Naive thymus-derived CD8-positive, alpha-beta T cell (primary cell): ENCODE measurements around the gene PRKG1. TPM values are rescaled to one million over a fixed set of nuclear protein-coding genes. Genes with fewer than 3 reads are reported as not detected.
"Not testable (repeated sequence)": the region's sequence is repeated elsewhere in the genome, so short reads cannot be mapped to it uniquely, and the experiment has no call there.

ENCODE experiments used
- ATAC-seq, 2 donors: fragments of 150-1000 bp; cut with Tn5 transposase in 1 of 2; sonication (Bioruptor Pico), chemical (Tn5 transposase) in 1 of 2; 1 replicate in 1 of 2; 2 replicates in 1 of 2; pipeline ENCODE4 v1.10.0; 2021; ENCODE audit warnings: mild to moderate bottlenecking in 2 of 2, moderate library complexity in 2 of 2
- POLR2A ChIA-PET: fragments of 350-600 bp; sonication (Branson Sonifier 250); formaldehyde crosslinking; loops from one replicate; lab custom pipeline; 2021; ENCODE audit warnings: antibody characterized with exemption; lab: Charles Lee
- DNase-seq, 10 donors: peaks; one replicate each; pipeline versions ENCODE4 v3.0.0 to v3.0.0-alpha.2; 2020 to 2022
- H3K27ac Mint-ChIP-seq, 10 donors: one replicate each; pipeline ENCODE4 v1.8.0; 2020 to 2022; ENCODE audit warnings: mild to moderate bottlenecking in 10 of 10, mixed read lengths in 10 of 10, moderate library complexity in 4 of 10, inconsistent platforms in 1 of 10
- H3K27me3 Mint-ChIP-seq, 5 donors: one replicate each; pipeline ENCODE4 v1.8.0; 2021 to 2022; ENCODE audit warnings: mixed read lengths in 5 of 5
- H3K36me3 Mint-ChIP-seq, 3 donors: one replicate each; pipeline ENCODE4 v1.8.0; 2020 to 2022; ENCODE audit warnings: mixed read lengths in 3 of 3, mild to moderate bottlenecking in 2 of 3, inconsistent platforms in 1 of 3
- H3K4me1 Mint-ChIP-seq, 4 donors: one replicate each; pipeline ENCODE4 v1.8.0; 2021 to 2022; ENCODE audit warnings: mixed read lengths in 4 of 4
- H3K4me3 Mint-ChIP-seq, 10 donors: one replicate each; pipeline ENCODE4 v1.8.0; 2020 to 2022; ENCODE audit warnings: mild to moderate bottlenecking in 10 of 10, mixed read lengths in 10 of 10, moderate library complexity in 6 of 10, inconsistent platforms in 1 of 10
- H3K9me3 Mint-ChIP-seq, 9 donors: one replicate each; pipeline ENCODE4 v1.8.0; 2020 to 2022; ENCODE audit warnings: mixed read lengths in 9 of 9, mild to moderate bottlenecking in 3 of 9, inconsistent platforms in 1 of 9, moderate library complexity in 1 of 9
- polyA plus RNA-seq, 3 donors: library from polyadenylated mRNA; unstranded; fragments of 300-500 nt; fragmentation: Illumina TruSeq; gene quantifications; one replicate each; pipeline ENCODE4 v1.2.3, GENCODE V29; 2021
- total RNA-seq, 8 experiments: library from RNA in 2 of 8; stranded (reverse) in 2 of 8; gene quantifications; one replicate each; pipeline ENCODE4 v1.2.3 and lab custom pipeline; 2021 to 2026

Gene PRKG1
- total and polyA plus RNA-seq, 5 experiments from 2014 or later: not detected

DNA sequence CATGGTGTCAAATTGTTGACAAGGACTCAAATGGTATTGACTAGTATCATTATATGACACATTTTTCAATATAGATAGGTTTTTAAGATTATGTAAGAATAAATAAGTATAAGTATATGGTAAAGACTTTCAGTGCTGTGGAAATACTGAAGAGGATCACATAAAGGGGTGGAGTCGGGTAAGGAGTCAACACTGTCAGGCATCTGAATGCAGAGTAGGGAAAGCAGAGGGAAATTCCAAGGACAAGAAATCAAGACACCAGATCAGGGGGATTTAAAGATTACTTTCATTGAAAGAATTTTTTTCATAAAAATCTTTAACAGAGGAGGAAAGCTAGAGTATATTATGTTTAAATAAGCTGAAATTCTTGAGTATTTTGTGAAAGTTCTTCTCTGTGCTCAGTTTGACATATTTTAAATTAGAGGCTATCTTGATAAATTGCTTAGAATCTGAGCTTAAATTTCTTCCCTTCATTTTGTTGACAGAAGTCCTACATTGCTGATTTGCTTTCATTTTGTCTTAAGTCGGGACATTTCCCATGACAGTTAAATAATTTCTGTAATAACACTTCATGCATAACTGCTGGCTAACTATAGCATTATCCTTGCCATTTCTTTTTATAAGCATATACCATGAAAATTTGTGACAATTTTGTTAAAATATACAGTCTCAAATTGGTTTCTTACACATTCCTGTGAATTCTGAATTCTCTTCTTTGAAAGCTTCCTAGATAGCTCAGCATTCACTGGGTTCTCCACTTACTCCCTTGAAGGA is 244.3 kb downstream of the PRKG1 start:
- ATAC-seq: no peak
- Mint-ChIP-seq H3K27ac (no peak overlapping the region), H3K4me3 (no peak overlapping the region), H3K9me3 (peaks cover 0 to 2% (median 0%) of the 10 kb centered on the region in 9 donors), H3K4me1 (no peaks in the 10 kb centered on the region), H3K27me3 (no peaks in the 10 kb centered on the region), H3K36me3 (no peaks in the 10 kb centered on the region)
- POLR2A ChIA-PET: no interaction called here
- DNase-seq: no peak

DNA sequence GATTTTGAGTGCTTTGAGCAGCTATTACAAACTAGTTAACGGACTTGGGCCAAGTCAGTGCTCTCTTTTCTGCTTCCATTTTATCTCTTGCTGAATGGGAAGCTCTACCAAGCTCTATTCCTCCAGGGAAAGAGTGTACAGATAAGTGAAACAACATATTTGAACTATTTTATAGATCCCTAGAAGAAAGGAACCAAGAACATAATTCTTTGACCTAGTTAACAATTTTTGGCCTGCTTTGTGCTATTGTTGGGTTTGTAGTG is 244.8 kb downstream of the PRKG1 start:
- Mint-ChIP-seq H3K27ac (no peak overlapping the region), H3K36me3 (no peaks in the 10 kb centered on the region), H3K9me3 (peaks cover 0 to 2% (median 0%) of the 10 kb centered on the region in 9 donors), H3K4me1 (no peaks in the 10 kb centered on the region), H3K27me3 (no peaks in the 10 kb centered on the region), H3K4me3 (no peak overlapping the region)
- POLR2A ChIA-PET: no interaction called here
- DNase-seq (no peak), ATAC-seq (no peak)

DNA sequence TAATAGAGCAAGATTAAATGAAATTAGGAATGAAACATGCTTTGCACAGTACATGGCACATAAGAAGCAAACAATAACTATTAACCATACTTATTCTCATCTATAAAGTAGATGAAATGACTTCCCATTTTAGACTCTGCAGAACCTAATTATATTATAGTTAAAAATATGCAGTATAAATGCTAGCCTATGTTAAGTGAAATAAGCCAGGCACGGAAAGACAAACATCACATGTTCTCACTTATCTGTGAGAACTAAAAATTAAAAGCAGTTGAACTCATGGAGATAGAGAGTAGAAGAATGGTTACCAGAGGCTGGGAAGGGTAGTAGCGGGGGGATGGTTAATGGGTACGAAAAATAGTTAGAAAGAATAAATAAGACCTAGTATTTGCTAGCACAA is 247.0 kb downstream of the PRKG1 start:
- POLR2A ChIA-PET: no interaction called here
- H3K9me3 Mint-ChIP-seq: peaks cover 0 to 4% (median 0%) of the 10 kb centered on the region in 9 donors
- ATAC-seq: no peak
- no peaks in the 10 kb centered on the region for H3K4me1 Mint-ChIP-seq
- H3K4me3 Mint-ChIP-seq: no peak overlapping the region
- H3K27ac Mint-ChIP-seq: no peak overlapping the region
- H3K36me3 Mint-ChIP-seq: no peaks in the 10 kb centered on the region
- DNase-seq: no peak
- H3K27me3 Mint-ChIP-seq: no peaks in the 10 kb centered on the region

DNA sequence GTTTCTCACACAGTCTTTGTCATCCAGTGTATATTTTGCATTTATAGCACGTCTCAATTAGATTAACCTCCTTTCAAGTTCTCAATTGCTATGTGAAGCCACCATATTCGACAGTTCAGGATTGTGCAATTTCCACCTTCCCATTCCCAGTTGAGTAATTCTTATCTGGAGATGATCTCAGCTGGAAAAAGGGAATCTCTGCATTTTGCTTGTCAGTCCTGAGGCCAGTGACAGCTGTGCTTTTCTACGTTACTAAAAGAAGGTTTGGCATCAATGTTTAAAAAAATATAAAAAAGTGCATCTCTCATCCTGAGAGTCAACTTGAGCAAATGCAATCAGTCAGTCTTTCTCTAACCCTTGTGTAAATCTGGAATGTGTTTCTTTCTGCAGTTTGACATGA is 247.7 kb downstream of the PRKG1 start:
- no peaks in the 10 kb centered on the region for H3K4me1 Mint-ChIP-seq
- no peak overlapping the region for H3K27ac Mint-ChIP-seq
- ATAC-seq (no peak), DNase-seq (no peak)
- H3K4me3 Mint-ChIP-seq: no peak overlapping the region
- no peaks in the 10 kb centered on the region for H3K27me3 Mint-ChIP-seq
- peaks cover 0 to 4% (median 0%) of the 10 kb centered on the region in 9 donors for H3K9me3 Mint-ChIP-seq
- H3K36me3 Mint-ChIP-seq: no peaks in the 10 kb centered on the region
- POLR2A ChIA-PET: no interaction called here

DNA sequence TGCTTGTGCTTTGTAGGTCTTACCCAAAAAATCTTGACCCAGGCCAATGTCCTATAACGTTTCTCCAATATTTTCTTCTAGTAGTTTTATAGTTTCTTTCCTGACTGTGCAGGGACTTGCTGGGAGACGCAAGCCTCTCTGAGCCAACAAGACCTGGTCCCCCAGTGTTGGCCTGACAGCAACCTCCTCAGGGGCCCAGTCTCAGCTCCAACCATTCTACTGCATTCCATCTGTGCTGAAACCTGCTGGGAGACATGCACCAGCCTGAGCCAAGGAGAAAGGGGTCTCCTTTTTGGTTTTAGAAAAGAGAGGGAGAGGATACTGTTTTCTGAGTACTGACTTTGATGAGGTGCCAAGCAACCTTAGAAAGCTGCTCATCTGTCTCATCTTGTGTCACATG is 251.4 kb downstream of the PRKG1 start:
- H3K4me3 Mint-ChIP-seq: no peak overlapping the region
- ATAC-seq (no peak), DNase-seq (no peak)
- peaks cover 0 to 7% (median 3%) of the 10 kb centered on the region in 9 donors for H3K9me3 Mint-ChIP-seq
- no peaks in the 10 kb centered on the region for H3K27me3 Mint-ChIP-seq
- no peaks in the 10 kb centered on the region for H3K4me1 Mint-ChIP-seq
- H3K27ac Mint-ChIP-seq: no peak overlapping the region
- POLR2A ChIA-PET: no interaction called here
- H3K36me3 Mint-ChIP-seq: no peaks in the 10 kb centered on the region

DNA sequence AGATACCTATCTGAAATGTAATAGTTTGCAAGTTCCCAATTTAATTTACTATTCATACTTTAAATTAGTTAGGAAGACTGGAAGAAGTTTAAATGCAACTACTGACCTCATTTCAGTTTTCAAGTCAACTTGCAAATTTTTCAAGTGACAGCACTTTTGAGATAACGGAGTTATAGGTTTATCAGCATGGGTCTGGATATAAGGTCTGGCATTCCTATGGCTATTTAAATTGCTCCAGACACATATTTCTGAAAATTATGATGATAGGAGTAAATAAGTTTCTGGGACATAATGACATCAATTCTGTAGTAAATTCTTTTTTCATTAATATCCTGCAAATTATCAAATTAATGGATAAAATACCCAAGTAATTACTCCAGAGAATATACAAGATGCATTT is 251.9 kb downstream of the PRKG1 start:
- Mint-ChIP-seq H3K27ac (no peak overlapping the region), H3K4me1 (no peaks in the 10 kb centered on the region), H3K27me3 (no peaks in the 10 kb centered on the region), H3K9me3 (peaks cover 0 to 7% (median 3%) of the 10 kb centered on the region in 9 donors), H3K4me3 (no peak overlapping the region), H3K36me3 (no peaks in the 10 kb centered on the region)
- POLR2A ChIA-PET: no interaction called here
- no peak for ATAC-seq
- DNase-seq: no peak

DNA sequence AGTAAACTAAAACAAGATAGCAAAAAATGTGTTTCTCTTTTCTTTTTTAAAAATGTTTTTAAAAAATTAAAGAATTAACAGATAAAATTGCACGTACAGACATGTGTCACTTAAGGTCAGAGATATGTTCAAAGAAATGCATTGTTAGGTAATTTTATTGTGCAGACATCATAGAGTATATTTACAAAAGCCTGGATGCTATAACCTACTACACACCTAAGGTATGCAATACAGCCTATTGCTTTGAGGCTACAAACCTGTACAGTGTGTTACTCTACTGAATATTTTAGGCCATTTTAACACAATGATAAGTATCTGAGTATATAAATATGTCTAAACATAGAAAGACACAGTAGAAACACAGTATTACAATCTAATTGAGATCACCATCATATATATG is 253.1 kb downstream of the PRKG1 start:
- no peak overlapping the region for H3K27ac Mint-ChIP-seq
- POLR2A ChIA-PET: no interaction called here
- ATAC-seq (no peak), DNase-seq (no peak)
- H3K36me3 Mint-ChIP-seq: no peaks in the 10 kb centered on the region
- H3K9me3 Mint-ChIP-seq: peaks cover 0 to 7% (median 3%) of the 10 kb centered on the region in 9 donors
- H3K4me1 Mint-ChIP-seq: no peaks in the 10 kb centered on the region
- no peaks in the 10 kb centered on the region for H3K27me3 Mint-ChIP-seq
- no peak overlapping the region for H3K4me3 Mint-ChIP-seq

DNA sequence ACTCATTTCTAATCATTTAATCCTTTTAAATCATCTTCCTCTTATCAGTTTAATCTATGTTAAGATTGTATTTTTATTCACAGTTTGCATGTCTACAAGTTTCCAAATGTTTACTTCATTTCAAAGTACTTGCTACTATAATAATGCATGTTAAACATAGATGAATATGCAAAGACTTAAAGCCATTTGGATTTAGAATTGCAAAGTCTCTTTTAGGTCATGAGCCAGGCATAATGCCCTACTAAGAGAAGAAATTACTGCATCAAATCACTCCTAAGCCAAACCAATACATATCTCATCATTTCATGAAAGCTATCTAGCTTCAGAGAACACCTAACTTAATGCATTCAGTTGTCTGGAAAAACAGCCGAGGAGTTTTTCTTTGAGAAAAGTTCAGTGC is 266.1 kb downstream of the PRKG1 start:
- DNase-seq: no peak
- no peaks in the 10 kb centered on the region for H3K27me3 Mint-ChIP-seq
- no peaks in the 10 kb centered on the region for H3K36me3 Mint-ChIP-seq
- POLR2A ChIA-PET: no interaction called here
- H3K4me3 Mint-ChIP-seq: no peak overlapping the region
- H3K9me3 Mint-ChIP-seq: peaks cover 0 to 10% (median 0%) of the 10 kb centered on the region in 9 donors
- no peak for ATAC-seq
- H3K27ac Mint-ChIP-seq: no peak overlapping the region
- H3K4me1 Mint-ChIP-seq: peaks cover 0 to 13% (median 1%) of the 10 kb centered on the region in 4 donors

DNA sequence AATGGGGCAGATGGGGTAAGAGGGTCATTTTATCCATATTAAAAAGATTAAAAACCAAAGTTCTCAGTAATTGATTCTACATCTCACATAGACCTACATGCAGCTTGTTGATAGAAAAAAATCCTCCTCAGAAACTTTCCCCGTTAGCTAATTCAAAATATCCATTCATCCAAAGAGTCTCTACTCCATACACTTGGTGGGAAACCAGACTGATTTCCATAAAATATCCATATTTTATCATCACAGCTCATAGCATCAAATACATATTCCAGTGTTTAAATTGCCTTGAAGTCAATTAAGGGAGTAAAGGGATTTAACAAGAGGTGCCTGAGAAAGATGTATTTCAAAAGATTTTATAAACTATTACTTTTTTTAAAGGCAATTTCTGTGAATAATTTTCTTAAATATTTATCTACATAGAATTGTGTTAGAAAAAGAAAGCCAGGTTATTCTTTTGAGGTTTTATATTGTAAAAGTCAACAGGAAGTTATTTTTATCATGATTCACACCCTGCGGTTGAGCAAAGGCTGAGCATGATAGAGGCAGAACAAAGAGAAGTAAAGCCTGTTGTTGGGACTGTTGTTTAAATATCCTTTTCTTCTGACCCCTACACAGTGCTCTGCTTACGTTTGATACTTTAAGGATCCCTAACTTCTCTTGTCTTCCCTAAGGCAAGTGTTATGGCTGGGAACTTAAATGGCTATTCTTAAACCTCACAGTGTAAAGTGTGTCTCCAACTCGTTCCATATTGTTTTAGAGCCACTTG is 266.7 kb downstream of the PRKG1 start:
- POLR2A ChIA-PET: no interaction called here
- Mint-ChIP-seq H3K36me3 (no peaks in the 10 kb centered on the region), H3K27me3 (no peaks in the 10 kb centered on the region), H3K27ac (peak overlapping the region in 1 of 10 donors; percentile 42), H3K4me1 (peaks cover 0 to 13% (median 1%) of the 10 kb centered on the region in 4 donors), H3K4me3 (no peak overlapping the region), H3K9me3 (peaks cover 0 to 10% (median 0%) of the 10 kb centered on the region in 9 donors)
- no peak for ATAC-seq
- DNase-seq: no peak

DNA sequence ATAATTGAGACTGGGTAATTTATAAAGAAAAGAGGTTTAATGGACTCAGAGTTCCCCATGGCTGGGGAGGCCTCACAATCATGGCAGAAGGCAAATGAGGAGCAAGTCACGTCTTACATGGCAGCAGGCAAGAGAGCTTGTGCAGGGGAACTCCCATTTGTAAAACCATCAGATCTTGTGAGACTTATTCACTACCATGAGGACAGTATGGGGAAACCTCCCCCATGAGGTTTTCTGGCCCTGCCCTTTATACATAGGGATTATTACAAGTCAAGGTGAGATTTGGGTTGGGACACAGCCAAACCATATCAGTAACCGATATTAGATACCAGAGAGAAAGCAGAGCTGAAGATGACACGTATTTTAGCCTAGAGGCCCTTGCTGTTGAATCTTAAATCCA is 267.5 kb downstream of the PRKG1 start:
- H3K4me3 Mint-ChIP-seq, ATAC-seq, H3K9me3 Mint-ChIP-seq, H3K36me3 Mint-ChIP-seq, POLR2A ChIA-PET, H3K27me3 Mint-ChIP-seq, DNase-seq: not testable (repeated sequence)
- peak overlapping the region in 2 of 10 donors; percentile 16 to 42 for H3K27ac Mint-ChIP-seq
- H3K4me1 Mint-ChIP-seq: peaks cover 0 to 13% (median 1%) of the 10 kb centered on the region in 4 donors

DNA sequence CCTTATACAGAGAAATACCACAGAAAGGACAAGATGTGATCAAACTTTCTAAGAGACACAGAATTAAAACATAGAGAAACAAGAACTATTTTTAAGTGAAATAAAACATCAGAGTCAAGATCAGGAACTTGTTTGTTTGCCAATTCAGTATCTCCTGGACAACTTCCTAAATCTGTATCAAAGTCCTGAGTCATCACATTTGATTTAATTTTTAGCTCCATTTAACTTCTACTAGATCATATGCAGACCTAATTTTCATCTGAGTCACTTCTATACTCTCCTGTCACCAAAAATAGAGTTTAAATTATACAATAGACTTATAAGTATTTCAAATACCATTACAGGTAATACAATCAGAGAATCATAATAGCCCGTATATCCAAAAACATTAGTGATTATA is 268.1 kb downstream of the PRKG1 start:
- ATAC-seq: no peak

DNA sequence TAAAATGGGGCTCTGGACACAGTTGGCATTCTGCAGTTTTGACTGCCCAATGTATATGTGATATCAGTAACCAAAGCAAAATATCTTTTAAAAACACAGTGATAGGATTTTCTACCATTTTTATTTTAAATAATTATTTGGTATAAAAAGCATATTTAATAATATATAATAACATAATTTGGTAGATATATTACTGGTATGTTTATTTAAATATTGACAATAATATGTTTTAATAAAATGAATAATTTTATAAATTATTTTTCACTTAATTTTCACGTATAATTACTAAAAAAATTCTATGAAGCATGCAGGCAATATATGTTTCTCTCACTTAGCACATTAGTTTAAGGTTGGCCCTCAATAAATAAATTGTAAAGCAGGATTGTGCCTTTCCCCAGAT is 269.1 kb downstream of the PRKG1 start:
- H3K9me3 Mint-ChIP-seq: peaks cover 0 to 10% (median 0%) of the 10 kb centered on the region in 9 donors
- H3K27me3 Mint-ChIP-seq: no peaks in the 10 kb centered on the region
- ATAC-seq: no peak

More for the DNA sequence above, 268.1 kb downstream of the PRKG1 start:
- POLR2A ChIA-PET: no interaction called here
- Mint-ChIP-seq H3K4me1 (peaks cover 0 to 13% (median 1%) of the 10 kb centered on the region in 4 donors), H3K4me3 (no peak overlapping the region), H3K27ac (peak overlapping the region in 1 of 10 donors; percentile 42), H3K9me3 (peaks cover 0 to 10% (median 0%) of the 10 kb centered on the region in 9 donors), H3K36me3 (no peaks in the 10 kb centered on the region), H3K27me3 (no peaks in the 10 kb centered on the region)
- no peak for DNase-seq

DNA sequence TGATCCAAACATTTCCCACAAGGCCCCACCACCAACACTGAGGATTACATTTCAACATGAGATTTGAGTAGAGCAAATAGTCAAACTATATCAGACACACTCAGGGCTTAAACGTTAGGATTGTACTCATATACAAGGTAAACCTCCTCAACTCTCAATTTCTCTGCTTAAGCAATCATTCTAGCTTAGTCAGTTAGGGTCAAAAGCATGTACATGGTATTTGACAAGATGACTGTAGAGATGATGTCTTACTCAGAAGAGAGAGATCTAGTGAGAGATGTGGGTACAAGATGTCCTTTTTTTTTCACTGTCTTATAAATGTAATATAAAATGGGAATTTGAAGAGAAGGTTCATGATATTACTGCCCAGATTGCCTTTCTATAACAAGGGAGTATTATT is 270.1 kb downstream of the PRKG1 start:
- ATAC-seq (no peak), DNase-seq (no peak)
- Mint-ChIP-seq H3K9me3 (peaks cover 0 to 10% (median 0%) of the 10 kb centered on the region in 9 donors), H3K4me3 (no peak overlapping the region), H3K36me3 (no peaks in the 10 kb centered on the region), H3K4me1 (peaks cover 0 to 13% (median 1%) of the 10 kb centered on the region in 4 donors), H3K27me3 (no peaks in the 10 kb centered on the region), H3K27ac (no peak overlapping the region)
- POLR2A ChIA-PET: no interaction called here

More for the DNA sequence above, 269.1 kb downstream of the PRKG1 start:
- POLR2A ChIA-PET: no interaction called here
- no peak overlapping the region for H3K27ac Mint-ChIP-seq
- DNase-seq: no peak
- H3K4me1 Mint-ChIP-seq: peaks cover 0 to 13% (median 1%) of the 10 kb centered on the region in 4 donors
- H3K4me3 Mint-ChIP-seq: no peak overlapping the region
- H3K36me3 Mint-ChIP-seq: no peaks in the 10 kb centered on the region
